HG03064 (cell line): ENCODE measurements around the gene EHMT1.

ENCODE experiments used
- ATAC-seq: cut with Tn5 transposase; IDR thresholded peaks from one replicate; pipeline ENCODE4 v1.9.1; 2021; ENCODE audit warnings: low read depth; ENCODE audit not compliant: unreplicated experiment

Gene EHMT1

DNA sequence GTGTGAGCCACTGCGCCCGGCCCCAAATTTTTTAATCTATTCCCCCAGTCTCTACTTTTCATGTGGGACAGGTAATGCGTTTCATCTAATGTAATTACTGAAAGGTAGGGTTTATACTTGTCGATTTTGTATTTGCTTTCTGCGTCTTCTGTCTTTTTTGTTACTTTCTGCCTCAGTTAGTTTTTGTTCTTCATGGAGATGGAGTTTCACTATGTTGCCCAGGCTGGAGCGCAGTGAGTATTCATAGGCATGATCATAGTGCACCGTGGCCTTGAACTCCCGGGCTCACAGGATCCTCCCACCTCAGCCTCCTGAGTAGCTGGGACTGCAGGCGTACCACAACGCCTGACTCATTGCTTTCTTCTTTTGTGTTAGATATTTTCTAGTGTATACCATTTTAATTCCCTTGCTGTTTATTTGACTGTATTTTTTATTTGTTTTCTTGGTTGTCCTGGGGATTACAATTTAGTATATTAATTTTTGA is 23.4 kb downstream of the EHMT1 start:
- no peak for ATAC-seq

DNA sequence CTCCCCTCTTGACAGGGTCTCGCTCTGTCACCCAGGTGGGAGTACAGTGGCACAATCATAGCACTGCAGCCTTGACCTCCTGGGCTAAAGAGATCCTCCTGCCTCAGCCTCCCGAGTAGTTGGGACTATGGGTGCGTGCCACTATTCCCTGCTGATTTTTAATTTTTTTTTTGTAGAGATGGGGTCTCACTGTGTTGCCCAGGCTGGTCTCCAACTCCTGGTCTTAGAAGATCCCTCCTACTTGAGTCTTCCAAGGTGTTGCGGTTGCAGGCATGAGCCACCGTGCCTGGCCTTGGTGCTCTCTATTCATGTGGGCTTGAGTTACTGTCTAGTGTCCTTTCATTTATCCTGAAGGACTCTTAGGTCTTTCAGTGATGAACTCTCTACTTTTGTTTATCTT is 24.1 kb downstream of the EHMT1 start:
- no peak for ATAC-seq

DNA sequence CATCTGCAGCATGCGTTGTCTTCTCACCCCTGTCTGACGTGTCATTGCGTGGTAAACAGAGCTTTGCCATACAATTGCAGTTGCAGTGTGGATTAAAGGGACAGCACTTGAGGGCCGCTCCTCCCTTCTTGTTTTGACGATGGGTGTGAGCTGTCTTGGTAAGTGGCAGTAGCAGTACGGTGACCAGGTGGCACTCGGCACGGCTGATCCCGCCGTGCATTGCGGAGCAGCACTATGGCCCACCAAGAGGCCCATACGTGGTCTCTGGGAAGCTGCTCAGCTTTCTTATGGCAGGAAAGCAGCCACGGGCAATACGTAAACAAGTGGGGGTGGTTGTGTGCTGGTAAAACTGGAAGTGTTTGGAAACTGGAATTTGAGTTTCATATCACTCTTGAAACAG is 25.1 kb downstream of the EHMT1 start:
- ATAC-seq, result no peak

DNA sequence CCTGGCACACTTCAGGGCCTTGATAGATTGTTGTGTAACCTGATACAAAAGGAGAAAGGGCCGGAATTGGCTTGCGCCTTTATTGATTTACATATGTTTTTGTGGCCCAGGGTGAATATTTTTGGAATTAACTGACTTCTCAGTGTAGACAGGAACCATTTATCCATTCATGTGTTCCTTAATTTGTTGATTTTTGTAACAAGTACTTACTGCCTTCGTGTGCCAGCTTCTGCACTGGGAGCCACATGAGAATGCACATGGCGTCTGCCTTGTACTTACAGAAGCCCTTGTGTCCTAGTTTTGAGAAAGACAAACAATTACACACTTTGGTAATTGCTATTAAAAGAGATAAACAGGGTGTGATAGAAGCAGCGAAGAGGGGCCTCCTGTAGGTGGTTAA is 26.4 kb downstream of the EHMT1 start:
- ATAC-seq, result no peak

DNA sequence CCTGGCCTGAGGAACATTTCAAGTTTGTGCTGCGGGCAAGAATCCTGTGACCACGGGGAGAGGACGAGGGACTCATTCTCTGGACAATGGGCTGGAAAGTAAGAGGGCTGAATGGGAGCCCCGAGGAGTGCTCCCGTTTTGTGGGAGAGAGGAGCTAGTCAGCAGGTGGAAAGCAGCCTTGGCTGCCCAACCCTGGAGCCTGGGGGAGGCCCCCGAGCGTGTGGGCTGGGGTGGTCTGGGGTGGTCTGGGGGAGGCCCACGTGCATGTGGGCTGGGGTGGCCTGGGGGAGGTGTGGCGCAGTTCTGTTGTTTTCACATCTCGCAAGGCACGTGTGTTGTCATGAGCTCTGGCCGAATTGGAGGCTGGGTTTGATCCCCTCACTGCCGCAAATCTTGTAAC is 27.5 kb downstream of the EHMT1 start:
- no peak for ATAC-seq

DNA sequence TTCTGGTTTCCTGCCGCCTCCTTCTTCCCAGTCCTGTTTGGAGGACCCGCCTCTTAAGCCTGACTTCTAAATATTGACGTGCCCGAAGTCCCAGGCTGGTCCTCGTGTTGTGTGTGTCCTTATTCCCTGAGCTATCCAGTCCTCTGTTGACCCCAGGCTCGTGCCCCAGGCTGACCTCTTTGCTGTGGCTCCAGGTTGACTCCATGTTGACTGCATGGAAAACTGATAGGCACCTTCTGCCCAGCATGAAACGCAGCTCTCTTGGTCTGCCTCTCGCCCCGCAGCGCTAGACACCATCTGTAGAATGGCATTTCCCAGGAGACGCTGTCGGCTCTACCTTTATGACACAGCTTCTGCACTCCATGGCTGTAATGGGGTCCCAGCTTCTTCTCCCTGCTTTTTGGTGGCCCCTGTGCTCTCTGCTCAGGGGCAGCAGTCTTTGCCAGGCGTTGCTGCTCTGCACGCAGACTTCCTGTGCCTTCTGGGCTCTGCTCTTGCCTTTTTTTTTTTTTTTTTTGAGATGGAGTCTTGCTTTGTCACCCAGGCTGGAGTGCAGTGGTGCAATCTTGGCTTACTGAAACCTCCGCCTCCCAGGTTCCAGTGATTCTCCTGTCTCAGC is 28.4 kb downstream of the EHMT1 start:
- no peak for ATAC-seq

DNA sequence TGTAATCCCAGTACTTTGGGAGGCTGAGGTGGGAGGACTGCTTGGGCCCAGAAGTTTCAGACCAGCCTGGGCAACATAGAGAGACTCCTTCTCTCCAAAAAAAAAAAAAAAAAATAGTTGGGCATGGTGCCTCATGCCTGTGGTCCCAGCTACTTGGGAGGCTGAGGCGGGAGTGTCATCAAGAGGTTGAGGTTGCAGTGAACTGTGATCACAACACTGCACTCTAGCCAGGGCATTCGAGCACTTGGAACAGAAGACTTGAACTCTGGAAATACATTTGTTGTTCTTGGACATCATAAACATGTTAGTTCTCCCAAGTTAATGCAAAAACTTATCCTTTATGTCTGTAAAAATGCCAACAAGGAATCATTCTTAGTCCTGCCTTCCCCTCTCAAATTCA is 29.6 kb downstream of the EHMT1 start:
- no peak for ATAC-seq

DNA sequence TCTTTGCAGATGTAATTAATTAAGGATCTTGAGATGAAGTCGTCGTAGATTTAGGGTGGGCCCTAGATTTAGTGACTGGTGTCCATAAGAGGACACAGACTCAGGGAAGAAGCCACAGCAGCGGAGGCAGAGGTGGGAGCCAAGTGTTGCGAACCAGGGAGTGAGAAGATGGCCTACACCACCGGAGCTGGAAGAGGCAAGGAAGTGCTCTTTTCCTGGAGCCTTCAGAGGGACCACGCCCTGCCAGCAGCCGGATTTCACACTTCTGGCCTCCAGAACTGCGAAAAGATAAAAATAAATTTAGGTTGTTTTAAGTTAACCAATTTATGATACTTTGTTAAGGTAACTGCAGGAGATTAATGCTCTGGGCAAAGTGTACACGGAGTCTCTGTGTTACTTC is 30.7 kb downstream of the EHMT1 start:
- no peak for ATAC-seq

DNA sequence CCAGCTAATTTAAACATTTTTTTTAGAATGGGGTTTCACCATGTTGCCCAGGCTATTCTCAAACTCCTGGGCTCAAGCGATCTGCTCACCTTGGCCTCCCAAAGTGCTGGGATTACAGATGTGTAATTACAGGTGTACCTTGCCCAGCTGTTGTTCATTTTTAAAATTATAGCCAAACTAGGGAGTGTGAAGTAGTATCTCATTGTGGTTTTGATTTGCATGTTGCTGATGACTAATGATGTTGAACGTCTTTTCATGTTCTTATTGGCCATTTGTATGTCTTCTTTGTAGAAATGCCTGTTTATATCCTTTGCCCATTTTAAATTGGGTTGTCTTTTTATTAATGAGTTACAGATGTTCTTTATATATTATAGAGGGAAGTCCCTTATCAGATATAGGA is 31.5 kb downstream of the EHMT1 start:
- ATAC-seq, result no peak

DNA sequence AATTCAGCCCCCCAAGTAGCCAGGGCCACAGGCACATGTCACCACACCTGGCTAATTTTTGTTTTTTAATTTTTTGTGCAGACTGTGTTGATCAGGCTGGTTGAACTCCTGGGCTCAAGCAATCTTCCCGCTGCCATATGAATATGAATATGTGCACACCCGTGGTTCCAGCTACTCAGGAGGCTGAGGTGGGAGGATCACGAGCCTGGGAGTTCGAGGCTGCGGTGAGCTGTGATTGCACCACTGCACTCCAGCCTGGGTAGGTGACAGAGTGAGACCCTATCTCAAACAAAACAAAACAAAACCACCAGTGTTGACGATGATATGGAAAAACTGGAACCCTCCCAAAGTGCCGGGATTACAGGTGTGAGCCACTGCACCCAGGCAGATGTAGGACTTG is 32.0 kb downstream of the EHMT1 start:
- no peak for ATAC-seq

DNA sequence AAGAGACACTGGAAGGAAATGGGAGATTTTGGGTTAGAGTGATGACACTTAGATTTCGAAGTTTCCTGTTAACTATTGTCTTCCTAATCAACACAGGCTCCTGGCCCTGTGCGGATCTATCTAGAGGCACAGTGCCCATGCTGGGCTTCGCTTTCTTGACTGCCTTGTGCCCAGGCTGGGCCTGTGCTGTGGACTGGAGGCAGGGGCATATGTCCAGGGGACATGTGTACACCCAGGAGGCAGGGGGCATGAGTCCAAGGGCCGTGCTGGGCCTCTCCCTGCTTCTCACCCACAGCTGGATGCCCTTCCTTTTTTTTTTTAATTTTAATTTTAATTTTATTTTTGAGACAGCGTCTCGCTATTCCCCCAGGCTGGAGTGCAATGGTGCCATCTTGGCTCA is 37.6 kb downstream of the EHMT1 start:
- ATAC-seq, result no peak

DNA sequence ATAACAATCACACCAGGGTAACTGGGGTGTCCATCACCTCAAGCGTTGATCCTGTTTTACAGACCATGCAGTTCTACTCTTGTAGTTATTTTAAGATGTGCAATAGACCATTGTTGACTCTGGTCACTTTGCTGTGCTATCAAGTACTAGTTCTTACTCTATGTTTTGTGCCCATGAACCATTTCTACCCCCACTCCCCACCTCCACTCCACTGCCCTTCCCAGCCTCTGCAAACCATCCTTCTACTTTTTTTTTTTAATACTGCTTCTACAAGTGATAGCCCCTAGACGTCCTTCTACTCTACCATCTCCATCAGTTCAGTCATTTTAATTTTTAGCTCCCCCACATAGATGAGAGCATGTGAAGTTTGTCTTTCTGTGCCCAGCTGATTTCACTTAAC is 38.8 kb downstream of the EHMT1 start:
- ATAC-seq, result no peak

DNA sequence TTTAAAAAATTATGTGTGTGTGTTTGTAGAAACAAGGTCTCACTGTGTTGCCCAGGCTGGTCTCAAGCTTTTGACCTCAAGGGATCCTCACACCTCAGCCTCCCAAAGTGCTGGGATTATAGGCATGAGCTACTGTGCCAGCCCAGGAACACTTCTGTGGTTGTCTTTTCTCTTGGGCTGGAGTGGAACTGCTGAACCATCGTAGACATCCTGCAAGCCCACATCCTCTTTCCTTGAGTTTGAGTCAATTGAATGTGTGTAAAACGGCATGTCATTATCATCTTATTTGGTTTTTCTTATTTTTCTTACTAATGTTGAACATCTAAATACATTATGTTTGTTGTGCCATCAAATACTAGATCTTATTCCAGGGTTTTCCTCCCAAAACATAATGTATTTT is 40.0 kb downstream of the EHMT1 start:
- ATAC-seq, result no peak

DNA sequence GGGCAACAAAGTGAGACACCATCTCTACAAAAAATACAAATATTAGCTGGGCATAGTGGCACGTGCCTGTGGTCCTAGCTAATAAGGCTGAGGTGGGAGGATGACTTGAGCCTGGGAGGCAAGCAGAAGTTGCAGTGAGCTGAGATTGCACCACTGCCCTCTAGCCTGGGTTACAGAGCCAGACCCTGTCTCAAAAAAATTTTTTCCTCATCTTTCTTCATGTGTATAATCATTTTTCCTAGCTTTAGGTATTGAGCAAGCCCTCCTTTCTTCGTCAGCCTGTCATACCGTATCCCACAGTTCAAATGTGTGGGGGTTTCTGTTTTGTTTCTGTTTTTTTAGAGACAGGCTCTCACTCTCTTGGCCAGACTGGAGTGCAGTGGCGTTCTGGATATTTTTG is 41.3 kb downstream of the EHMT1 start:
- ATAC-seq, result no peak

DNA sequence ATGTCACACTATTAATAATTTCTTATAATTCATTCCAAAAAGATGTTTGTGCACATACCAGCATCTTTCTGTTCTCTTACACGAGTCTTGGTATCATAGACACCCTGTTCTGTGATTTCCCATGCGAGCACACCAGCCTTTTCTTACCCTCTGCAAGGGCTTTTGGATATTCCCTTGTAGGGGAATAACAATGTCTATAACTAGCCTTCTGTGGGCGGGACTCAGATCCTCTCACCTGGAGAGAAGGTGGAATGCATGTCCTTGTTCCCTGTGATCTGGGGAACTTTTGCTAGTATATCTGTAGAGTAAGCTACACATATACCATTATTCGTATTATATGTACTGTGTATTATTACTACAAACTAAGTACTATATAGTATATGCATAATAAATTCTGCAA is 44.8 kb downstream of the EHMT1 start:
- no peak for ATAC-seq

DNA sequence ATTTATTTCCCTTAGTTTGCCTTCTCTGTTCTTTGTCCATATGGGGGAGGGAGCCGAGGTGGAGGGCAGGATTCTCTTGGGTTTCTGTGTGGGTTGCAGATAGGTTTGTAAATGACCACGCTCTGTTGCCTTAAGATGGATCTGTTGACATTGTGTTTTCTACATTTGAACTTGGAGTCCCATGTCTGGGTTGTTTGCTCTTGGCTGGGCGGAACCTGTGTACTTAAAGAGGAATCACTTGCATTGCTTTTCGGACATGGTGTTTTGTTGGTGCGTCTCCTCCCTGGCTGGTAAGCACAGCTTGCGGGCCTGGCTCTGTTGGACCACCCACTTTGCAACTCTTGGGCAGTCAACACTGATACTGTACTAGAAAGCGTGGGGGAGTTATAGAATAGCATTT is 45.9 kb downstream of the EHMT1 start:
- no peak for ATAC-seq

DNA sequence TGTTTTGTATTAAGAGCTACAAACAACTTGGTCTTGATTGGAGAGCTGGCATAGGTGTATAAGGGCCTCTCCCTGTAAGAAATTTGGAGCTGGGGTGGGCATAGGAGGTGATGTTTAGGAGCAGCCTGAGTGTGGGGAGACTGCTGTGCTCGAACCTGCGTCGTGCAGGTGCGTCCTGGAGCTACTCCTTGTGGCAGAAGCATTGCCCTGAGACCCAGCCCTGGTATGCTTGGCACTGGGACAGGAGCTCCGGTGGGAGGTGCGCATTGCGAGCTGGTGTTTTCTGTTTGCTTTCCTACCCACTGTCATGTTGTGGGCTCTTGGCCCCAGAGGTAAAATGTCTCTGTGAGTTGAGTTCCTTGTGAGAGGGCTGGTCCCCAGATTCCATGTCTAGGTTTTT is 46.4 kb downstream of the EHMT1 start:
- ATAC-seq, result no peak

DNA sequence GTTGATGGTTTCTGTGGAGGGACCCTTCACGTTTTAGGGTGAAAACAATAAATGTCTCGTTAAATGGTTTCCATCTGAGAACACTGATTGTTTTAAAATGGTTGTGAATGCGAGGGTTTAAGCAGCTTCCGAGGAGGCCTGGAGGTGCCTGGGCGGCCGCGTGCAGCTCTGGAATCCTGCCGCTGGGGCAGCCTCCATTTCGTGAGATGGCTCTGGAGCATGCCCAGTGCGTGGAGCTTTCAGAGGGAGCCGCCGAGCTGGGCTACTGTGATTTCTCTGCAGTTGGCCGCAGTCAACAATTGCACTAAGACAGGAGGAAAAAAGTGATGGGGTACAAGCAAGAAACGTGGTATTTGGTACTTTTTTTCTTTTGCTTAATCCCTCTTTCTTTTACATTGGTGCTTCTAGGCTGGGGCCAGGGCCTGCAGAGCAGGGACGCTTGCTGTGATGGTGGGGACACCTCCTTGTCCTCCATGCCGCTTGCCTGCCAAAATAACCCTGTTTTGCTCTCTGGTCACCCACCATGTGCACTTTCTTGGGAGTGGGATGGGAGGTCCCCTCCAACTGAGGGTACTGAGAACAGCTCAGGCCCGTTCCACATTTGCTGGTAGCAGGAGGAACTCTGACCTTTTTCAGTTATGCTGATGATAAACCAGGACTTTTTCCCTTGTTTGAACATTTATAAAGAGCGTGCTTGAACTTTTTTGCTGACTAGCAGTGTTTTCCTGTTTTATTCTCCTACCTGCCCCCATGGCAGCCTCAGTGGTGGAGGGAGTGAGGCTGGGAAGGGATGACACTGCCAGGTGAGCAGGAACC is 47.1 kb downstream of the EHMT1 start:
- ATAC-seq, result no peak

DNA sequence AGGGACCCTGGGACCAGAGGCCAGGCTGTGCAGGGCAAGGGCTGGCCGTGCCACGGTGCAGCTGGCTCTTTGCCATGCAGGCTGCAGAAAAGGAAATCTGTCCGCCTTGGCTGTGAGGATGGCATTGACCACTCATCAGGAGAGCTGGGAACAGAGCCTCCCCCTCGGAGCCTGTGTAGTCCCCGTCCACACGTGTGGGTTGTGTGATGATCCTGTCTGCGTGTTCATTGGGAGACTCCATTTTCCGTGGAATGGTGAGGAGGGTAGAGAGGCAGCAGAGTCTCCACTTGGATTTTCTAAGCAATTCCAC is 47.7 kb downstream of the EHMT1 start:
- ATAC-seq, result no peak

DNA sequence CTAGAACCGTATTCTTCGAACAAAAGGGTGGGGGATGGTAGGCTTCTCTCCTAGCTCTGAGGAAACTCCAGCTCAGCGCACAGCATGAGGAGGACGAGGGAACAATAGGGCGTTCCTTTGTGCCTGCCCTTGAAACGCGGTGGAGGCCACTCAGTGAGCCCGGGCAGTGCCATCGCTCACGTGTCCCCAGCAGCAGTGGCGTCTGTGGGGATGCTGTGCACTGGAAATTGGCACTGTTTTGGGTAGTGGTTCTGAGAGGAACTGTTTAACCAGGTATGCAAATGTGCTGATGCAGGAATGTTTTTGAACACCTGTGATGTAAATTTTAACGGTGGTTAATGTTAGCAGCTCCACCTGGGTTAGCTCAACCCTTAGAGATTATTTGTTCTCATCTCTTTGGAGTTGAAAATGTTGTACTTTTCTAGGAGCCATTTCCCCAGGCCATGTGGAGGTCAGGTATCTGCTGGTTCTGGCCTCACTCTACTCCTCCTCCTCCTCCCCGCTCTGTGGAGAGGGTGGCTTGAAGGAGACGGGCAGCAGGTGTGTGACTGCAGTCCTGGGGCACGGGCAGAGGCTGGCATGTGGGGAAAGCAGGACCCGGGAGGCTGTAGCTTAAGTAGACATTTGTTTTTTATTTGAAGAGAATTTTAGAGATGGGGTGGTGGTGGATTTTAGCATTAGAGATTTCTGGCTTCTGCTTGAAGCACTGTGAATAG is 48.3 kb downstream of the EHMT1 start:
- ATAC-seq, result no peak

DNA sequence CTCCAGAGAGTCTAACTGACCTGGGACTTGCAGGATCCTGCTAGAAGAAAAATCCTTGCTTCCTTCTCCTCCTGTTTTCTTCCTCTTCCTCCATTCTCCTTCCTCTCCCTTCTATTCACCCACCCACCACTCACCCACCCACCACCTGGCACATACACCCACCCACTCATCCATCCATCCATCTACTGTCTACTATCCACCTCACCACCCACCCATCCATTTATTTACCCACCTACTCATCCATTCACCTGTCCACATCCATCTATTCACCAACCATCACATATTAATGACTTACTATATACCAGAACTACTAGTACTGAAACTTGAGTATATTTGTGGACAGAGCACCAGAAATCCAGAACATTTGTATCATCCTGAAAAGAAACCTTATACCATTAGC is 49.4 kb downstream of the EHMT1 start:
- no peak for ATAC-seq

DNA sequence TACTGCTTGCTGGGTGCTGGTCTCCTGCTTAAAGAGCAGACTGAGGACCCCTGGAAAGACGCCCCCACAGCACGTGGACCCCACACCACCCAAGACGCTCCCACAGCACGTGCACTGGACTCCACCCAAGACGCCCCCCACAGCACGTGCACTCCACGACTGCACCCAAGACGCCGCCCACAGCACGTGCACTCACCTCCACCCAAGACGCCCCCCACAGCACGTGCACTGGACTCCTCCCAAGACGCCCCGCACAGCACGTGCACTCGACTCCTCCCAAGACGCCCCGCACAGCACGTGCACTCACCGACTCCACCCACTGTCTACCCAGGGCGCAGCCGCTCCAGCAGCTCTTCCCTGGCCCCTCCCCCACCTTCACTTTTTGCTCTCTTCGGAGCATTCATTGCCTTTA is 50.5 kb downstream of the EHMT1 start:
- no peak for ATAC-seq
